Gastroesophageal sphincter (tissue), 3 donors: ENCODE measurements around the gene RBM15.

ENCODE experiments used
- POLR2AphosphoS5 ChIP-seq: sonication (generic); formaldehyde crosslinking; IDR thresholded peaks from one replicate; pipeline ENCODE4 v1.6.1; 2017; ENCODE audit warnings: antibody characterized with exemption
- TF ChIP-seq, protein P1 (sequence below), 4 experiments: fragments of 200-600 bp in 2 of 4; fragments of 450-650 bp in 2 of 4; sonication (generic) in 1 of 4; IDR thresholded peaks; one replicate each; pipeline ENCODE4 v1.5.1; 2017 to 2019; ENCODE audit warnings: antibody characterized with exemption in 4 of 4, mild to moderate bottlenecking in 2 of 4, moderate library complexity in 2 of 4

DNA sequence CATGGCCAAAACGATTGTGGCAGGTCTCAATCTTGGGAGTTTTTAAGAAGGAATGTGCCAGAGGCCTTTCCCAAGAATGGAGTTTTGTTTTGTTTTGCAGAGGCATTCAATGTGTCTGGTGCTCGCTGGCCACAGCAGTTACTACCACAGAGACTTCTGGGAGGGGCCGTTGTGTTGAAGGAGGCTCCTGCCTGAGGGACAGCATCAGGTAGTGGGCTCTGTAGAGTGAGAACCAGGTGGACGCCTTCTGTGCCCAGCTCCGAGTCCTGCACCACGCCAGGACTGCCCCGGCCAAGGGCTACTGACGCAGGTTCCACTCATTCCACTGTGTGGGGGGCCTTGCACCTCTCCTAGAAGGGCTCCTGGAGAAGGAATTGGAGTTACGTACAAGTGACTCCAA lies 44.9 kb upstream of the RBM15 start:
- TF ChIP-seq, protein P1, sequence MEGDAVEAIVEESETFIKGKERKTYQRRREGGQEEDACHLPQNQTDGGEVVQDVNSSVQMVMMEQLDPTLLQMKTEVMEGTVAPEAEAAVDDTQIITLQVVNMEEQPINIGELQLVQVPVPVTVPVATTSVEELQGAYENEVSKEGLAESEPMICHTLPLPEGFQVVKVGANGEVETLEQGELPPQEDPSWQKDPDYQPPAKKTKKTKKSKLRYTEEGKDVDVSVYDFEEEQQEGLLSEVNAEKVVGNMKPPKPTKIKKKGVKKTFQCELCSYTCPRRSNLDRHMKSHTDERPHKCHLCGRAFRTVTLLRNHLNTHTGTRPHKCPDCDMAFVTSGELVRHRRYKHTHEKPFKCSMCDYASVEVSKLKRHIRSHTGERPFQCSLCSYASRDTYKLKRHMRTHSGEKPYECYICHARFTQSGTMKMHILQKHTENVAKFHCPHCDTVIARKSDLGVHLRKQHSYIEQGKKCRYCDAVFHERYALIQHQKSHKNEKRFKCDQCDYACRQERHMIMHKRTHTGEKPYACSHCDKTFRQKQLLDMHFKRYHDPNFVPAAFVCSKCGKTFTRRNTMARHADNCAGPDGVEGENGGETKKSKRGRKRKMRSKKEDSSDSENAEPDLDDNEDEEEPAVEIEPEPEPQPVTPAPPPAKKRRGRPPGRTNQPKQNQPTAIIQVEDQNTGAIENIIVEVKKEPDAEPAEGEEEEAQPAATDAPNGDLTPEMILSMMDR (IDR thresholded peaks at IDR 0.05) = no peak
- no peak for TF ChIP-seq POLR2AphosphoS5
